Subcutaneous adipose tissue (tissue), 4 donors: ENCODE results near the gene TNIK. TPM values are rescaled to one million over a fixed set of nuclear protein-coding genes. Genes with fewer than 3 reads are reported as not detected.

Experiments
- total RNA-seq, 4 donors: library from RNA; depleted of rRNA; stranded (reverse); fragments of >200 nt; gene quantifications; one replicate each; pipeline ENCODE4 v1.1.0, GENCODE V29; 2016
- TF ChIP-seq, protein P1 (sequence below): fragments of 450-650 bp; IDR thresholded peaks from one replicate; pipeline ENCODE4 v1.5.1; 2016; ENCODE audit warnings: low read depth, mild to moderate bottlenecking, control low read depth, antibody characterized with exemption, moderate library complexity

Gene TNIK
- total RNA-seq, 4 donors from 2014 or later, result 1.5 to 11.7 (median 1.9) TPM

DNA sequence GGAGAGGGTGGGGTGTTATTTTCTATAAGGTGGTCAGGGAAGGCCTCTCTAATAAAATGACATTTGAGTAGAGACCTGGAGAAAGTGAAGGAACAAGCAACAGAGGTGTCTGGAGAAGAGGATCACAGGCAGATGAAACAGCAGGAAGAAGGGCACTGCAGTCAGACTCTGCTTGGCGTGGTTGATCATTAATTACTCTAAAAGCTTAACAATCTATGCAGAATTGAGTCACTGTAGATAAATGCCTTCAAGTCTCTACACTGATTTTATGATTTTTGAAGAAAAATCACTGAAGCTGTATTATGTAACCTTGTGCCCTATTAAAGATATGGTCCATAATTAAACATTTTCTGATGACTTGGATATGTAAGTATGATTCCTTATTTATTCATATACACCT, 114.2 kb downstream of the TNIK start:
- TF ChIP-seq, protein P1, sequence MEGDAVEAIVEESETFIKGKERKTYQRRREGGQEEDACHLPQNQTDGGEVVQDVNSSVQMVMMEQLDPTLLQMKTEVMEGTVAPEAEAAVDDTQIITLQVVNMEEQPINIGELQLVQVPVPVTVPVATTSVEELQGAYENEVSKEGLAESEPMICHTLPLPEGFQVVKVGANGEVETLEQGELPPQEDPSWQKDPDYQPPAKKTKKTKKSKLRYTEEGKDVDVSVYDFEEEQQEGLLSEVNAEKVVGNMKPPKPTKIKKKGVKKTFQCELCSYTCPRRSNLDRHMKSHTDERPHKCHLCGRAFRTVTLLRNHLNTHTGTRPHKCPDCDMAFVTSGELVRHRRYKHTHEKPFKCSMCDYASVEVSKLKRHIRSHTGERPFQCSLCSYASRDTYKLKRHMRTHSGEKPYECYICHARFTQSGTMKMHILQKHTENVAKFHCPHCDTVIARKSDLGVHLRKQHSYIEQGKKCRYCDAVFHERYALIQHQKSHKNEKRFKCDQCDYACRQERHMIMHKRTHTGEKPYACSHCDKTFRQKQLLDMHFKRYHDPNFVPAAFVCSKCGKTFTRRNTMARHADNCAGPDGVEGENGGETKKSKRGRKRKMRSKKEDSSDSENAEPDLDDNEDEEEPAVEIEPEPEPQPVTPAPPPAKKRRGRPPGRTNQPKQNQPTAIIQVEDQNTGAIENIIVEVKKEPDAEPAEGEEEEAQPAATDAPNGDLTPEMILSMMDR, result no peak

DNA sequence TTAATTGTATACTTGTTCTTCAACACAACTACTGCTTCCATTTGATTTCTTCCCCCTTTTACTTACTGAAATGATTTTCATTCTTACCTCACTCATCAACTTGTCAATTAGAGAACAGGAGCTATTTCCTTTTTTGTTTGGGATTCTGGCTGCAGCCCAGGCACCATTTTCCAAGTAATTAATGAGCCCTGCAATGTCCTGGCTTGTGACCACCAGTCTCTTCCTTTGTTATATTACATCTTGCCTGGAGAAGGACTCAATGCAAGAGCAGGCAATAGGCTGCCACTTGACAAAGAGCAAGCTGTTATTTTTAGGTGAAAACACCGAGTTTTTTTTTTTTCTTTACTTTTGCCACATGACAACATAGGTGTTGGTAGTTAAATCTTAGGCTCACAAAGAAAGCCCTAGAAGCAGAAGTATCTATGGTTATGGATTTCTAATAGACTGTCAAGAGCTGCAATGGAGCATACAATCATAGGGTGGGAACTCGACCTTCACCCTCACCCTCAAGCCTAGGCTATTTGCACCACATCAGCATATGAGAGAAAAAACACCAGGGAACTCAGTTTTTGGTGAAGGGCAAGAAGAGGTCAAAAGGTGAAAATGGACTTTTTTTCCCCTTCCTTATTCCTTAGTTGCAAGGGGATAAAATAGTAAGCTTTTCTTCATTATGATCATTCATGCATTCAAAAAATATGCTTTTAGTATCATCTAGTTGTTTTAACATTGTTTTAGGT, 114.9 kb downstream of the TNIK start:
- TF ChIP-seq, protein P1, result no peak

DNA sequence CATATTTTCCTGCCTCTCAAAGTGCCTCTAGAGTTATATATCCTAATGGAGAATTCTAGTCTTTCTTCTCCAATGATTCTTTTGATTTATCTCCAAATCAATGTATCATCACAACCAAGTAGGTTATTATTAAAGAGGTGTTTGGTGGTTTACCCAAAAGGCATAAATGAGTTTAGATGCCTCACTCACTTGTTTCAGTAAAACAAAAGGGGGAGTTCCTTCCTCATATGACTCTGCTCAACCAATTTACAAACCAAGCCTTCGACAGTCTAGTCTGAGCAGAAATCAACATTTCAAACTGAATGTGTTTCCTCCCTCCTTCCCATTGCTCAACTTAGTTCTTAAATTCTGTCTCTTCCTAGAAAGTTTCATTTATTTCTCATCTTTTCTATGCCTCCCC, 116.5 kb downstream of the TNIK start:
- TF ChIP-seq, protein P1, result no peak

DNA sequence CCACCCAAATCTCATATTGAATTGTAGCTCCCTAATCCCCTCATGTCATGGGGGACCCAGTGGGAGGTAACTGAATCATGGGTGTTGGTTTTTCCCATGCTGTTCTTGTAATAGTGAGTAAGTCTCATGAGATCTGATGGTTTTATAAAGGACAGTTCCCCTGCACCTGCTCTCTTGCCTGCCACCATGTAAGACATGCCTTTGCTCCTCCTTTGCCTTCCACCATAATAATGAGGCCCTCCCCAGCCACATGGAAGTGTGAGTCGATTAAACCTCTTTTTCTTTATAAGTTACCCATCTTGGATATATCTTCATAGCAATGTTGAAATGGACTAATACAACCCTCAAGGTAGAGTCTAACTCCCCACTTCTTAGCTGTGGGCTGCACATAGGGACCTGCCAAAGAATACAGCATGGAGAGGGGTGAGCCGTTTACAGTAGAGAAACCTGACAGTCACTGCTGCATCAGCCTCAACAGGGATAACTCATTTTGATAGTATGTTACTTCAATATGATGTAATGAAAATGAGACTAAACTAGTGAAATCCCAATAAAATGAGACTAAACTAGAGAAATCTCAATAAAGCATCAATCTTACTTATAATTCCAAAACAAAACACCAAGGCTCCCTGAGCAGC, 117.3 kb downstream of the TNIK start:
- TF ChIP-seq, protein P1, result no peak

DNA sequence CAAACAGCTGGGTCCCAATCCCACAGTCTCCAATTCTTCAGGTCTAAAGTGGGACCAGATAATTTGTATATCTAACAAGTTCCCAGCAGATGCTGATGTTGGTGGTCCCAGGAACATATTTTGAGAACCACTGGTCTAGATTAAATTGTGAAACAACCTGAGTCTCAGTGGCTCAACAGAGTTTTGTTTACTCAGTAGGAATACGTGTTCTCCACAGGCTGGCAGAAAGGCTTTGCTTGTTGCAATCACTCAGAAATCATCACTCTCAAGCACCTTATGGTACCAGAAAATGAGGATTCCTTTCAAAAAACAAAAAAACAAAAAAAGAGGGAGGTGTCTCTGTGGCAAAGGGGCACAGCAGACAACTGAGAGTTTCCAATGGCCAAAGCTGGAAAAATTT, 118.0 kb downstream of the TNIK start:
- TF ChIP-seq, protein P1, result no peak

DNA sequence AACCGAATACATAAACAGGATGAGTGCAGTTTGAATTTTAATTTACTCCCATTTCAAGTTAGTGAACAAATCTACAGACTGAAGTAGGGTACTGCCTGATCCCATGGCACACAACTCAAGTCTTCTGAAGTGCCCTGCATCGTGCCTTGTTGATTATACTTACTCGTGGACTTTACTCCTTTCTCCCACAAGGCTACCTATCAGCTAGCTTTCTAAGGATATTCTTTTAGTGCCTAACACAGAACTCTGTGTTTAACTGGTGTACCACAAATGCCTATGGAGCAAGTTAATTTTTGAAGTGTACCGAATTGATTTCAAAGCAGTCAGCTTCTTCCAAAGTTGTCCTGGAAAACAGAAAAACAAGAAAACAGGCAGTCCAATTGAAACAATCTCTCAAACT, 119.8 kb downstream of the TNIK start:
- TF ChIP-seq, protein P1, result no peak

DNA sequence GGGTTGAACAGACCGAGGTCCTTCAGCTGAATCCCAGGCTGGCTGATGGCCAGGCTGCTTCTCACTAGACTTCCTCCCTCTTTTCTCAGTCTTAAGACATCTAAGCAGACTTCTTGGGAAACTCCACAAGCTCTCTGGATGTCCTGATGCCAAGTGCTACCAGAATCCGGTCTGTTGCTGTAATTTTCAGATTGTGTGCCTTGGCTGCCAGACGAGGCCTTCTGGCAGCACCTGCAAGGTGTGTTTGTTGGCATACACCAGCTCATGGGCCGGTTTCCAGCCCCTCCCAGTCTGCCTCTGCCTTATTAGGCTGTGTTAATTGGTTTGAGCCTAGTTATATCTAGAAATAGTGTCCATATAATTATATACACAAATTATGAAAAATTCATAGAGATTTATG, 120.6 kb downstream of the TNIK start:
- TF ChIP-seq, protein P1, result no peak
